ENCODE measurements around the gene SLC16A3.
"Not testable (repeated sequence)": the region's sequence is repeated elsewhere in the genome, so short reads cannot be mapped to it uniquely, and the experiment has no call there.

Gene SLC16A3

DNA sequence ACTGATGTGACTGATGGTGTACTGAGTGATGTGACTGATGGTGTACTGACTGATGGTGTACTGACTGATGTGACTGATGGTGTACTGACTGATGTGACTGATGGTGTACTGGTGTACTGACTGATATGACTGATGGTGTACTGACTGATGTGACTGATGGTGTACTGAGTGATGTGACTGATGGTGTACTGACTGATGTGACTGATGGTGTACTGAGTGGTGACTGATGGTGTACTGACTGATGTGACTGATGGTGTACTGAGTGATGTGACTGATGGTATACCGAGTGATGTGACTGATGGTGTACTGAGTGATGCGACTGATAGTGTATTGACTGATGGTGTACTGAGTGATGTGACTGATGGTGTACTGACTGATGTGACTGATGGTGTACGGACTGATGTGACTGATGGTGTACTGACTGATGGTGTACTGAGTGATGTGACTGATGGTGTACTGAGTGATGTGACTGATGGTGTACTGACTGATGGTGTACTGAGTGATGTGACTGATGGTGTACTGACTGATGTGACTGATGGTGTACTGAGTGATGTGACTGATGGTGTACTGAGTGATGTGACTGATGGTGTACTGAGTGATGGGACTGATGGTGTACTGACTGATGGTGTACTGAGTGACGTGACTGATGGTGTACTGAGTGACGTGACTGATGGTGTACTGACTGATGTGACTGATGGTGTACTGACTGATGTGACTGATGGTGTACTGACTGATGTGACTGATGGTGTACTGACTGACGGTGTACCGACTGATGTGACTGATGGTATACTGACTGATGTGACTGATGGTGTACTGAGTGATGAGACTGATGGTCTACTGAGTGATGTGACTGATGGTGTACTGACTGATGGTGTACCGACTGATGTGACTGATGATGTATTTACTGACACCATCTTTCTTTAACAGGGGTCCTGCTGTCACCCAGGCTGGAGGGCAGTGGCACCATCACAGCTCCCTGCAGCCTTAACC is 31.4 kb downstream of the SLC16A3 start:
- in situ Hi-C loops (cut with HindIII; ENCODE audit: low sequenced_read_pairs): not testable (repeated sequence)

DNA sequence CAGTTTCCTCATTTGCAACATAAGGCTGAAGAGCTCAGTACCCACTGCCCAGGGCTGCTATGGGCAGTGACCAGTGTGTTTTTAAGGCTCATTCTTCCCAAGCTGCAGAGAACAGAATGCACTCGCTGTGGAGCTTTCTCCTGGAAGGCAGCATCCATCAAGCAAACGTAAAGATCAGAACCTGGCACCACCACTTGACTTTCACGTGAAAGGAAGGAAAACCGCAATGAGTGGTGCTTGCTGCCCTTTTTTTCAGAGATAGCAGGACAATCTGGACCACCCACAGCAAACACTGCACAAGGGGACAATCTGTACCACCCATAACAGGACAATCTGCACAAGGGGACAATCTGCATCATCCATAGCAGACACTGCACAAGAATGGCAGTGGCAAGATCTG is 33.5 kb downstream of the SLC16A3 start:
- in situ Hi-C loops (cut with HindIII; ENCODE audit: low sequenced_read_pairs): no loop called here

DNA sequence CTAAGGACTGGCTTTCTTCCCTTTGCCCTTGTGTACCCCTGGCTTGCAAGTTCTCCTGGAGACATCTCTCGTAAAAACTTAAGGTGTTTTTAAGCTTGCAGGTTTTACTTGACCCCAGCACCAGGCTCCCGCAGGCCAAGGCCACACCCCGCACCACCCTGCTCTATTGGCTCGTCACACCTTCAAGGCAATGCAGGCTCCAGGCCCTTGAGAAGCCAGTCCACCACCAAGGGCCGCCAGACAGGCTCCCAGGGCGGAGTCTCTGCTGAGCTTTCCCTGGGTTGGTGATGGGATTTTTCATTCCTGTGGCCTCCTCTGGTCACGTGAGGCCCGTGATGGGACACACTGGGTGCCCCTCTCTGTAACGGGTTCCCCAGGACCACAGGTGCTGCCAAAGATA is 34.8 kb downstream of the SLC16A3 start:
- in situ Hi-C loops (cut with HindIII; ENCODE audit: low sequenced_read_pairs): no loop called here

DNA sequence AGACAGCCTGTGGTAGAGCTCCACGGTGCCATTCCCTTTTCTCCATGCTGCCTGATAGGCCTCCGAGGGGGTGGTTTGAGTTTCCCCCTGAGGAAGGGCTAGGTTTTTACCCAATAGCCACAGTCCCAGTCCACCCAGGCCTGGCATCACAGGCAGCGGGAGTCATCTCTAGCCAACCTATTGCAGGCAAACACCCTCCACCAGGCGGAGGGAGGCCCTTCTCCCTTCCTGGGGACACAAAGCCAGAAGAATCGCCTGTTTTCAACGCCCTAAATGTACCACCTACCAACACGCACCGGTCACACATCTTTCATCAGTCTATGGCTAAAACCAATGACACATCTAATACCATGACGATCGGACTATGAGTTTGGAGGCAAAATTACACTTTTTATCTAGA is 37.3 kb downstream of the SLC16A3 start:
- in situ Hi-C loops (cut with HindIII; ENCODE audit: low sequenced_read_pairs): no loop called here

DNA sequence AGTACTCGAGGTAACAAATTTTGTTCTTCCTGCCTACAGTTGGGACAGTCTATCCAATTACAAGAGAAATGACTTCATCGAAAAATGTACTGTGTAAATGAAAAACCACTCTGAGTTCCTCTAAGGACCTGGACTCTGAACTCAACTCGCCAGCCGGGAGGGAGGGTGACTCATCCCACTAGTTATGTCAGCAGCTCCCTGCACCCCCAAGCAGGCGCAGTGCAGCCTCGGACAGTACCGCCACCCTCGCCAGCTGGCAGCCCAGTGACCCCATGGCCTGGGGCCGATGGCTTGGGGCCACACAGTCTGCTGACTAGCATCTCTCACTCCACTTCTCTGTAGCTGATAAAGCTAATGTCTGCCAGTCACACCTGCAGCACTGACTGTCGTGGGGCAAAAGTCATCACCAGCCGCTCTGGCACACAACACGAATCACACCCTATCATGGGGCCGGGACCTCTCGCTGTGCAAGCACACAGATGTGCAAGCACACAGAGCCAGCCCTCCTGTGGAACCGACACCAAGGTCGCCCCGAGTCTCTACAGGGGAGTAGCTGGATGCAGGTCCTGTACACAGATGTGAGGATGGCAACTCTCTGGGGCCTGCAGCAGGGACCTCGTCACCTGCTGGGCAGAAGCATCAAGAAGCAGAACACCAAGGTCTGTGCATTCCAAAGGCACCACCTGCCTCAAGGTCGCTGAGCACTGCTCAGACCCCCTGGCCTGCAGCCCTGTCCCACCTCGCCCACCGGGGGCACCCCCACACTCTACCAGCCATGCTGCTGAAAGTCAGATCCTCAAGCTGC is 38.9 kb downstream of the SLC16A3 start:
- in situ Hi-C loops (cut with HindIII; ENCODE audit: low sequenced_read_pairs): no loop called here

DNA sequence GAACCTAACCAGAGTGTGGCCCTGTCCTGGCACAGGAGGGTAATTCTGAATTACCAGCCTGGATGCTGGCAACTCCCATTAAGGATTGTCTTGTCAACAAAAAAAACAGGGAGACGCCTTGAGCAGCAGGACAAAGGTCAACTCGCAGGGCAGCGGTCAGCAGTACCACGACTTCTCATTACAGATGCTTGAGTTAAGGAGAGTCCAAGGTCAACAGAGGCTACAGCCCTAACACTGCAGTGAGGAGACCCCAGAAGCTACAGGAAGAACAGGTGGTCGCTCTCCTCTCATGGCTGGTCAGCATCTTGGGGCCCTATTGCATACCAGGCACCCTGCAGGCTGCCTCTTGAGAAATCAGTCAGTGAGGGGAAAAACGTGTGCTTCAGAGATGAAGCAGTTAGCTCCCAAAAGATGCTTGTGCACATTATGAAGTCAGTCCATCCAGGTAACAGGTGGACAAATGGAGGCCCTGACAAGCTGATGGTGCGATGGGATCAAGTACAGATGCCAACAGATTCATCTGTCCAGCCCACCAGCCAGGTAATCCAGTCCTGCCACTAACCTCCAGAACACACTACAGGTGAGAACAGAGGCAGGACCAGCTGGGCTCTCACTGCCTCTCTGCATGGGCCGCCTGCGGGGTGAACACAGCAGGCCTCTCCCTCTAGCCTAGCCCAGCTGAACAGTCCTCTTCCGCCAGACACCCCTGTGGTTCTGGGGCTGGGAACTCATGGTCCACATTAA is 40.5 kb downstream of the SLC16A3 start:
- in situ Hi-C loops (cut with HindIII; ENCODE audit: low sequenced_read_pairs): no loop called here

DNA sequence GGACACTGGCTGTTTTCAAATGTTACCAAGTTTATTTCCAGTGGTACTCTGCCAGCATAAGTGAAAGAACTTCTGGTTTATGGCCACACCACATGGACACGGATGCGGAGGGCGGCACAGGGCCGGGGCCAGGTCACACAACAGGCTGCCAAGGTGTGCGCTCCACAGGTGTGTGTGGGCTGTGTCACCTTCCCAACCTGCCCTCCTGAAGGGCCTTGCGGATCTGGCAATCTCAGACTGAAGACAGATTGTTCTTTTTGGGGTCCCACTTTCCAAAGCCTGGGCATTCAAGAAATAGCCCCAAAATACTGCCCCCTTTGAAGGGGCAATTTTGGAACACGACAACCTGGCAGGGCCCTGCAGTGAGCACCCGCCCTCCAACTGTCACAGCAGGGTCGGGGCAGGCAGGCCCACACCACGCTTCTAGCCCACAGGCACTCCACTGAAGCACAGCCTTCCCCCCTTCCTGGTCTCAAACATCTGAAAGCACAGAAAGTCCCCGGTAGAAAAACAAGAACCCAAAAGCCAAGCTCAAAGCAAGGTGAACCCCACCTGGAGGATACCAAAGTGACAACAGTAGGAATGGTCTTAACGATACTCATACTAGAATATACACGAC is 41.1 kb downstream of the SLC16A3 start:
- in situ Hi-C loops (cut with HindIII; ENCODE audit: low sequenced_read_pairs): loop anchor here (10.0 kb wide), 2 partner anchors 145 to 235 kb away; partner anchors contain the start of genes DCXR, HEXD, OGFOD3 and RAC3

DNA sequence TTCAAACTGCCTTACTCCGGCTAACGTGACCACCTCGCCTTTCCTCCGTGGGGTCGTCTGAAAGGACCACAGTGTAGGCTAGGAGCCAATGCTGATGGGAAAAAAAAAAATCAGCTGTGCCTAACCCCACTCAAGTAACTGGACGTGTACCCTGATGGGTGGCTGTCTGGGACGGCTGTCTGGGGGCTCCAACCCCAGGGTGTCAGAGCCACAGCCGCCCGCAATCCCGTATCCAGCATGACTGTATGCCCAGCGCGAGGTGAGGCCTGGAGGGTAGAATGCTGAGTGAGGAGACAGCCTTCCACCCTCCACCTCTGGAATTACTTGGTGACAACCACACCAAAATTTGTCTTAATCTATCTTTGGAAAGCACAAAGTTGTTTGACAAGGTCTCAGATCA is 41.8 kb downstream of the SLC16A3 start:
- in situ Hi-C loops (cut with HindIII; ENCODE audit: low sequenced_read_pairs): loop anchor here (10.0 kb wide), 2 partner anchors 144 to 236 kb away; partner anchors contain the start of genes DCXR, HEXD, OGFOD3 and RAC3

DNA sequence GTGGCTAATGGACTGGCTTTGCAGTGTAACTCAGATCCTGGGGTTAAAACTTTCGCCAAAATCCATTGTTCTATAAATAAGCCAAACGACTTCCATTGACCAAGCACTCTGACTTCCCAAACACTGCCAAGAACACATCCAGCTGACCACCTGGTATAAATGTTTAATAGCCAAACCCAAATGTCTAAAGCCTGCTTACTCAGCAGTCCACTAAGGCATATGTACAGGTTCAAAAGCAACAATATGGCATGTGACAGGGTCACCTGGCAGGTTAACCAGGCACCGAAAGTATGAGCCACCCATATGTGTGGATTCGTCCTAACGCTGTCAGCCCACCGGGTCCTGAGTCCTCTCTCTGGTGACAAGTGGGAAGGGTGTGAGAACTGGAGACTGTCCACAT is 42.6 kb downstream of the SLC16A3 start:
- in situ Hi-C loops (cut with HindIII; ENCODE audit: low sequenced_read_pairs): loop anchor here (10.0 kb wide), 2 partner anchors 143 to 237 kb away; partner anchors contain the start of genes DCXR, HEXD, OGFOD3 and RAC3

DNA sequence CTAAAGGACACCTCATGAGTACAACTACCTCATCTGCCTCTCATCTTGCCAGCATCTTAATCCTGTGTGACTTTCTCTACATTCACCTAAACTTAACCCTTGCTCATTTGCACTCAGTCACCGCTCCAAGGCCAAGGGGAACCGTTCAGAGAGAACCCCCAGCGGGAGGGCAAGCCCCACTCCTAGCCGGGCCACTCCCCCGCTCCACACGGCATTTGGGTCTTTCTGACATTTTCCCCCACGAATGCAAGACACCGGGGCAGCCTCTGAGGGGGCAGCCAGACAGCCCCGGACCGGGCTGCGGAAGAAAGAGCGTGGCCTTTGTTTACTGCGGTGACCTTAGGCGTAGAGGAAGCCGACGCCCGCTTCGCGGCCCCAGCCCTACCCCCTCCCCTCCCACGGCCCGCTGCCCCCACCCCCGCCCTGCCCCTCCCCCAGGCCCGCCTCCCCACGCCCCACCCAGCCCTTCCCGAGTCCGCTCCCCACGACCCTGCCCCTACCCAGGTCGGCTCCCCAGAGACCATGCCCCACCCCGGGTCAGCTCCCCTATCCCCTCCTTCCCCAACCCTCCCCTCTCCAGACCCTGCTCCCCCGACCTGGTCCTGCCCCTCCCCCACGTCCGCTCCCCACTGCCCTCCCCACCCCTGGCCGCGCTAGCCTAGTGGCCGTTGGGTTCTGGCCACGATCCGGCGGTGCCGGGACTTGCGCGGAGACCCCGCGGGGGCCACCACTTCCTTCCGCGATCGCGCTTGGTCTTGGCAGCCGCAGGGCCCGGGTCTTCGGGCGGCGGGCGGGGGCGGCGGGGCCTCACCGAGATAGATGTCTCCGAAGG is 43.9 kb downstream of the SLC16A3 start:
- in situ Hi-C loops (cut with HindIII; ENCODE audit: low sequenced_read_pairs): loop anchor here (10.0 kb wide), 2 partner anchors 142 to 238 kb away; partner anchors contain the start of genes DCXR, HEXD, OGFOD3 and RAC3

DNA sequence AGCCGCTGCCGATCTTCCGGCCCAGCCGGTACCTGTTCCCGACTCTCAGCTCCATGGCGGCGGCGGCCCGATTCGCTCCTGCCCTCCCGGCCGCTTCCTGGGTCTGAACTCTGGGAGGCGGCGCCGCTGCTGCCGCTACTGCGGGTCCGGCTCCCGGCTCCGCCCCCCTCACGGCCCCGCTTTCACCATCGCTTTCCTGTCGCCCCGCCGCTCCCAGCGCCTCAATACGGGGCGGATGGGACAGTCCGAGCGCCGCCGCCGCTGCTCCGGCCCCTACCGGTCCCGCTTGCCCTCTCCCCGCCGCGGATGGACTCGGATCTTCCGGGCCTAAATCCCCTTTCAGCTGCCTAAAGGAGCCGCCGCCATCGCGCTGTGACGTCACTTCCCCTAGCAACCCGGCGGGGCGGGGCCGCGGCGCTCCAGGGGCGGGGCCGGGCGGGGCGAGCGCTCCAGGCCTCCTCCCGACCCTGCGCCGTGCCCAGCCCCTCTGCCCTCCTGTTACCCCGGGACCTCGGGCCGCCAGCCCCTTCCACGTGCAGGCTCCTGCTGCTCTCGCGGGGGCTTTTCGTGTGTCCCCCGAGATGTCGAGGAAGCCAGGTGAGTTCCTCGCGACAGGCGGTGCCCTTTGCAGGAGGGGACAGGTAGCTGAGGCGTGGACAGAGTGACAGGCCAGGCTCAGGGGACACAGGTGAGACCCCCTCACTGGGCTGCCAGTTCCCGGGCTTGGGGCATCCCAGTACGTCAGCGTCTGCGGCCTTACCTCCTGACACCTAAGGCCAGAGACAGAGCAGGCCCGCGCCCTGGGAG is 44.7 kb downstream of the SLC16A3 start, which contains the start of gene CSNK1D:
Gene CSNK1D, minus strand, starts transcription at position 374 of the 807 bp plus-strand sequence. Its CDS starts 319 bp downstream, at position 55.
- in situ Hi-C loops (cut with HindIII; ENCODE audit: low sequenced_read_pairs): loop anchor here (10.0 kb wide), 2 partner anchors 141 to 239 kb away; partner anchors contain the start of genes DCXR, HEXD, OGFOD3 and RAC3

DNA sequence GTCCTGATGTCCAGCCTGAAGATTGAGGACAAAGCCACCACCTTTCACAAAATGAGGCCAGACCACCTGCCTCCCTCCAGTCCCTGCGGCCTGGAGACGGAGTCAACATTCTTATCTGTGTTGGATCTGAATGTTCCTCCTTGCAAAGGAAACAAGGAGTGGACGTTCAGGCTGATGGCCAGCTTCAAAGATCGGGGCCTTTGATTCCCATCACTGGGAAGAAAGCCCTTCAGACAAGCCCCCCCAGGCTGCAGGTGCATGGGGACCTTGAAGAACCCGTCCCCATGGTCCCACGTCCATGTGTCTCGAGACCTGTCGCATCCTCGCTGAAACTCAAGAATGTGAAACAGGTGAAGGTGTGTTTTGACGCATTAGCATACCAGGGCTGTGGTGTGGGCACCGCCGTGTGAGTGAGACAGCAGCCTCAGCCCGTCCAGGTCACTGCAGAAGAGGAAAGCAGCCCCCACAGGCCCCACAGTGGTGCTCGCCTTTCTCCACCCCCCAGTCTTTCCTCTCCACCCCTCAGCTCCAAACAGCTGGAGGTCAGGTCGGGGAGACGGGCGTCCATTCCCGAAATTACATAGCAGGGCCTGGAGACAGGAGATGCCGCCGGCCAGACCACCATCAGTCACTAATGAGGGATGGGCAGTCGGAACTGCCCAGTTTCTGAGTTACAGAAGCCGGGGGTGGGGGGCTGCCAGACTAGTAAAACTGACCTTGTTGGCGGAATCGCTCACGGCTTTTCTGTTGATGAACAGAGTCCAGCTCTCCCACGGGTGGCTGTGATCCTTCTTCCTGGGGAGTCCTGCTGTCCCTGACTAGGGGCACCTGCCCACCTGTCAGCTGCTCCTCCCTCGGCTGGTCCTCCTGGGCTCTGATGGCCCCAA is 45.5 kb downstream of the SLC16A3 start:
- in situ Hi-C loops (cut with HindIII; ENCODE audit: low sequenced_read_pairs): loop anchor here (5.0 to 10.0 kb wide), 3 partner anchors 73 to 240 kb away; partner anchors contain the start of genes DCXR, HEXD, OGFOD3 and RAC3

DNA sequence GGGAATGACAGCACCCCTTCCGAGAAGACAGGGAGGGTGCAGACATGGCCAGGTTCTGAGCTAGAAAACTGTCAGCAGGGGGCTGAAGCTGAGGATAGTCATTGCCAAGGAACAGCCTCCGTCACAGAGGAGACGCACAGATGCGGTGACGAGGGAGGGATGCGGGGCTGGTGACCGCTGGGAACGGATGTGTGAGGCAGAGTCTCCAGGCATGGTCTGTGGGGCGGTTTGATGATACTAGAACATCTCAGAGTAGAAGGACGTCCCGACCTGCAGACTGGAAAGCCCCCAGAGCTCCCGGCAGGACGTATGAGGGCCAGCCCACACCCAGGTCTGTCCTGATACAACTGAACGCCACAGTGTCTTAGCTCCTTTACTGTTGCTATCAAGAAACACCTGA is 46.5 kb downstream of the SLC16A3 start:
- in situ Hi-C loops (cut with HindIII; ENCODE audit: low sequenced_read_pairs): loop anchor here (5.0 to 10.0 kb wide), 3 partner anchors 72 to 241 kb away; partner anchors contain the start of genes DCXR, HEXD, OGFOD3 and RAC3

DNA sequence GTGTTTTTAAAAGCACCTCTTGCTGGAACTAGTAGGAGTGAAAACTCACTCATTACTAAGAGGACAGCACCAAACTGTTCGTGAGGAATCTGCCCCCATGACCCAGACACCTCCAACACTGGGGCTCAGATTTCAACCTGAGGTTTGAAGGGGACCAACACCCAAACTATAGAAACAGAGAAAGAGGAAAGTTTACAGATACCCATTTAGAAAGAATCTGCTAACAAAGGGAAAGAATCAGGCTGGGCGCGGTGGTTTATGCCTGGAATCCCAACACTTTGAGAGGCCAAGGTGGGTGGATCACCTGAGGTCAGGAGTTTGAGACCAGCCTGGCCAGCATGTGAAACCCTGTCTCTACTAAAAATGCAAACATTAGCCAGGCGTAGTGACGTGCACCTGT is 48.1 kb downstream of the SLC16A3 start:
- in situ Hi-C loops (cut with HindIII; ENCODE audit: low sequenced_read_pairs): loop anchor here (5.0 to 10.0 kb wide), 3 partner anchors 70 to 242 kb away; partner anchors contain the start of genes DCXR, HEXD, OGFOD3 and RAC3

DNA sequence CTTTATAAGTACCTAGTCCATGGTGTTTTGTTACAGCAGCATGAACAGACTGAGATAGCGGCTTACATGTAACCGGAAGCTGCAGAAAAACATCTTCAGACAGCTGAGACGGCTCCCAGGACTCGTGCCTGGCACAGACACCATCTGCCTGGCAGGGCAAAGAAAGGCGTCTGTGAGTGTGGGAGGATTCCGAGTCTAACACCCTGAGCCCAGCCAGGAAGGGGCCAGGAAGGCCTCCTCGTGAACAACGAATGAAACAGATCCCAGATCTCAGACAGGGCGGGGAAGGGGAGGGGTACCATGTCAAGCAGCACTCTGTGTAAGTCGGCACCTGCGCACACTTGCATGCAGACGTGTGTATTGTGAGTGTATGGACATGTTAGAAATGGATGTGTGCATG is 49.0 kb downstream of the SLC16A3 start:
- in situ Hi-C loops (cut with HindIII; ENCODE audit: low sequenced_read_pairs): loop anchor here (5.0 to 10.0 kb wide), 3 partner anchors 69 to 243 kb away; partner anchors contain the start of genes DCXR, HEXD, OGFOD3 and RAC3

DNA sequence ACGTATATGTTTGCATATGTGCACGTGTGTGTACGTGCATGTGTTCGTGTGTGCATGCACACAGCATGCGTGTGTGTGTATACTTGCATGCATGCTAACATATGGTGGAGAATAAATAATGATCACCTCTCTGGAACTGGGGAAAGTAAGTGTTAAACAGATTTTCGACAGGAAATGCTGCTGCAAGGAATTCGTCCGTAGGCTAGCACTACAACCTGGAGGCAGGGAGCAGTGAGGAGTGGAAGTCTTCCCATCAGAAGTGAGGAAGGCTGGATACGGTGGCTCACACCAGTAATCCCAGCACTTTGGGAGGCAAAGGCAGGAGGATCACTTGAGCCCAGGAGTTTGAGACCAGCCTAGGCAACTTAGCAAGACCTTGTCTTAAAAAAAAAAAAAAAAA is 49.5 kb downstream of the SLC16A3 start:
- in situ Hi-C loops (cut with HindIII; ENCODE audit: low sequenced_read_pairs): loop anchor here (5.0 to 10.0 kb wide), 3 partner anchors 69 to 244 kb away; partner anchors contain the start of genes DCXR, HEXD, OGFOD3 and RAC3

Data from endothelial cell of hepatic sinusoid (primary cell).